SU-DHL-6 (cell line): ENCODE measurements around the gene GC.

ENCODE experiments used
- H2AFZ ChIP-seq: fragments of 200-600 bp; sonication (generic); 2 replicates; pipeline ENCODE4 v1.6.1; 2014; ENCODE audit warnings: low read depth, mild to moderate bottlenecking, moderate library complexity, mixed read lengths, antibody characterized with exemption, low read length; ENCODE audit not compliant: severe bottlenecking
- H3F3A ChIP-seq: fragments of 200-600 bp; shearing (Covaris generic); 2 replicates; pipeline ENCODE4 v1.6.0; 2016; ENCODE audit warnings: antibody characterized with exemption, mild to moderate bottlenecking; ENCODE audit not compliant: insufficient read depth
- H3K27ac ChIP-seq: fragments of 200-600 bp; sonication (generic); 2 replicates; pipeline ENCODE4 v1.5.1; 2016; ENCODE audit warnings: low read depth, mild to moderate bottlenecking, low read length, moderate library complexity, mixed read lengths
- H3K27me3 ChIP-seq: fragments of 200-600 bp; sonication (generic), shearing (Covaris generic); 2 replicates; pipeline ENCODE4 v1.6.0; 2014; ENCODE audit warnings: mild to moderate bottlenecking, low read length
- H3K36me3 ChIP-seq: fragments of 200-600 bp; sonication (generic); 2 replicates; pipeline ENCODE4 v1.6.1; 2014; ENCODE audit warnings: mild to moderate bottlenecking, low read length, mixed read lengths
- H3K4me2 ChIP-seq: fragments of 300-600, 200-600 bp; shearing (Covaris generic), sonication (generic); 2 replicates; pipeline ENCODE4 v1.6.0; 2014; ENCODE audit warnings: low read length, low read depth, mild to moderate bottlenecking; ENCODE audit not compliant: poor library complexity, severe bottlenecking
- H3K4me3 ChIP-seq: fragments of 200-600 bp; sonication (generic); 2 replicates; pipeline ENCODE4 v1.5.1; 2014; ENCODE audit warnings: antibody characterized with exemption, low read length, mild to moderate bottlenecking, mixed read lengths; ENCODE audit not compliant: insufficient read depth, poor library complexity, severe bottlenecking
- H3K79me2 ChIP-seq: fragments of 200-600 bp; sonication (generic); 2 replicates; pipeline ENCODE4 v1.6.1; 2014; ENCODE audit warnings: mild to moderate bottlenecking, low read length, moderate library complexity; ENCODE audit not compliant: insufficient read depth
- H3K9ac ChIP-seq: fragments of 200-600 bp; sonication (generic); 2 replicates; pipeline ENCODE4 v1.7.0; 2014; ENCODE audit warnings: mild to moderate bottlenecking, low read length
- H3K9me2 ChIP-seq: fragments of 200-600 bp; sonication (generic); replicated peaks from 2 replicates; pipeline ENCODE4 v1.6.1; 2014; ENCODE audit warnings: low read length; ENCODE audit not compliant: insufficient read depth
- H3K9me3 ChIP-seq: fragments of 200-600 bp; sonication (generic); 2 replicates; pipeline ENCODE4 v1.6.1; 2014; ENCODE audit warnings: low read length, mixed read lengths; ENCODE audit not compliant: insufficient read depth
- H4K20me1 ChIP-seq: fragments of 200-600 bp; sonication (generic); 2 replicates; pipeline ENCODE4 v1.6.1; 2014; ENCODE audit warnings: low read depth, mild to moderate bottlenecking, antibody characterized with exemption, low read length, moderate library complexity, mixed read lengths
- CTCF ChIP-seq: fragments of 200-600 bp; sonication (generic); IDR thresholded peaks from one replicate; pipeline ENCODE4 v1.5.1; 2017; ENCODE audit warnings: antibody characterized with exemption, mild to moderate bottlenecking, low read length, moderate library complexity; ENCODE audit not compliant: insufficient read depth, poor library complexity, severe bottlenecking
- EZH2phosphoT487 ChIP-seq: fragments of 200-600 bp; sonication (generic), shearing (Covaris generic); conservative IDR thresholded peaks from 2 replicates; pipeline ENCODE4 v1.6.1; 2018; ENCODE audit warnings: mild to moderate bottlenecking, antibody characterized with exemption, low read length, moderate library complexity, mixed read lengths

The GC gene

GRCh38 chr4:71709961-71710360 lies 73.9 kb downstream of the GC start:
- Histone ChIP-seq H3K79me2 (no peaks in the 10 kb centered on the region), H3K36me3 (no peaks in the 10 kb centered on the region), H3K9me3 (no peaks in the 10 kb centered on the region), H3K4me2 (no peak overlapping the region), H3F3A (no peaks in the 10 kb centered on the region), H3K9me2 (no peaks in the 10 kb centered on the region), H4K20me1 (no peaks in the 10 kb centered on the region), H3K27ac (no peak overlapping the region), H3K9ac (no peak overlapping the region), H3K4me3 (no peak overlapping the region), H3K27me3 (no peaks in the 10 kb centered on the region), H2AFZ (no peak overlapping the region)
- TF ChIP-seq EZH2phosphoT487 (no peak), CTCF (no peak)

- Histone ChIP-seq H3K36me3 (no peaks in the 10 kb centered on the region), H3K9ac (no peak overlapping the region), H3K9me2 (no peaks in the 10 kb centered on the region), H3K4me2 (no peak overlapping the region), H3F3A (no peaks in the 10 kb centered on the region), H3K79me2 (no peaks in the 10 kb centered on the region), H3K9me3 (no peaks in the 10 kb centered on the region), H2AFZ (no peak overlapping the region), H4K20me1 (no peaks in the 10 kb centered on the region), H3K27ac (no peak overlapping the region), H3K4me3 (no peak overlapping the region), H3K27me3 (no peaks in the 10 kb centered on the region)
- TF ChIP-seq CTCF (no peak), EZH2phosphoT487 (no peak)
Measured at GRCh38 chr4:71698141-71698540, 85.7 kb downstream of the GC start.

- Histone ChIP-seq H3K79me2 (no peaks in the 10 kb centered on the region), H4K20me1 (no peaks in the 10 kb centered on the region)
Measured at GRCh38 chr4:71697031-71697430, 86.8 kb downstream of the GC start.

More at GRCh38 chr4:71697031-71697430, 86.8 kb downstream of the GC start:
- no peaks in the 10 kb centered on the region for H3F3A ChIP-seq
- H3K4me2 ChIP-seq: no peak overlapping the region
- no peak overlapping the region for H3K27ac ChIP-seq
- no peaks in the 10 kb centered on the region for H3K36me3 ChIP-seq
- no peaks in the 10 kb centered on the region for H3K9me3 ChIP-seq
- H3K4me3 ChIP-seq: no peak overlapping the region
- no peaks in the 10 kb centered on the region for H3K9me2 ChIP-seq
- no peaks in the 10 kb centered on the region for H3K27me3 ChIP-seq
- no peak for TF ChIP-seq EZH2phosphoT487
- no peak for TF ChIP-seq CTCF
- H3K9ac ChIP-seq: no peak overlapping the region
- no peak overlapping the region for H2AFZ ChIP-seq
